ENCODE measurements around the gene SMIM45.
"Not testable (repeated sequence)": the region's sequence is repeated elsewhere in the genome, so short reads cannot be mapped to it uniquely, and the experiment has no call there.

Gene SMIM45

DNA sequence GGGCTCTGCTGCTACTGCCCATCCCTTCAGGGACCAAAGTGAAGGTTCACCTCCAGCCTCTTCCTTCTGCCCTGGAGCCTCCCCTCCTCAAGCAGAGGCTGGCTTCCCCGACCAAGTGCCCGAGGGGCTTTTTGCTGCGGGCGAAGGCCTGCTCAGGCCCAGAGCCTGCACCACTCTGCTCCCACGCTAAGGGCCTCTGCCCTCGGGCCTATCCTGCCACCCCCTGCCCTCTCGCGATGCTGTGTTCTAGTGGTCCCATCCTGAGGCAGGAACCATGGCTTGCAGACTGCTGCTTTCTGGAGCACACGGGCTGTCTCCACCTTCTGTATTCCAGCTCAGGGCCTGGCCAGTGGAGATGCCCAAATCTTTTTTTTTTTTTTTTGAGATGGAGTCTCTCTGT lies 16.4 kb upstream of the SMIM45 start:
- DNase-seq = no peak

DNA sequence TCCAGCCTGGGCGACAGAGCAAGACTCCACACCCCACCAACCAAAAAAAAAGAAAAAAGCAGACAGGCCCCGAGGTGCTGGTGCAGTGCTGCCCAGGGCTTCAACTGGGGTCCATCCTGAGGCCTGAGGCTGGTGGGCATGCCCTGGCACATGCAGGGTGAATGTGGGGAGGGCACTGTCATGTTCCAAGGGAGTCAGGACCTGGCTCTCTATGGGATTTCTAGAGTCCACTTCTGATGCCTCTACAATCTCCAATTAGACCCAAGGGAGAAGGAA lies 15.1 kb upstream of the SMIM45 start:
- no peak for DNase-seq

DNA sequence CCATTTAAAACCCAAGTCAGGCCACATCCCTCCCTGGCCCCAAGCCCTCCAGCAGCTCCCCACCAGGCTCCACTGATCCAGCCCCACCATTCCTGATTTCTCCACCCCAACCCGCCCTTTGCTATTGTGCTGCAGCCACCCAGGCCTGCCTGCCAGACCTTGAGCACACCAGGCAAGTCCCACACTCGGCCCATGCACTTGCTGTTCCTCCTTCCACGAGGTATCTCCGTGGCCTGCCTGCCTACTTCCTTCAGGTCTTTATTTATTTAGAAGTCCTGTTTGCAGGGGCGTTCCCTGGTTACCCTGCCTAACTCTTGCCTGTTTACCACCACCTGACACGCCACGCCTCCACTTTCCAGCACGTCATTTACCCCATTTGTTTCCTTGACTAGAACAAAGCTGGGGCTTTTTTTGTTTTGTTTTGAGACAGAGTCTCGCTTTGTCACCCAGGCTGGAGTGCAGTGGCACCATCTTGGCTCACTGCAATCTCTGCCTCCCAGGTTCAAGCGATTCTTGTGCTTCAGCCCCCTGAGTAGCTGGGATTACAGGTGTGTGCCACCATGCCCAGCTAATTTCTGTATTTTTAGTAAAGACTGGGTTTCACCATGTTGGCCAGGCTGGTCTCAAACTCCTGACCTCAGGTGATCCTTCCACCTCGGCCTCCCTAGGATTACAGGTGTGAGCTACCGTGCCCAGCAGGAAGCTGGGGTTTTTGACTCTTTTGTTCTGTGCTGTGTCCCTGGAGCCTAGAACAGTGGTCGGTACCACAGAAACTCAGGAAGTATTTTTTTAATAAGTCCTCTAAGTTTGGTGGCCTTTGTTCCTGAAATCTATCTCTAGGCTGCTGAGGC lies 11.7 kb upstream of the SMIM45 start:
- no peak for DNase-seq

DNA sequence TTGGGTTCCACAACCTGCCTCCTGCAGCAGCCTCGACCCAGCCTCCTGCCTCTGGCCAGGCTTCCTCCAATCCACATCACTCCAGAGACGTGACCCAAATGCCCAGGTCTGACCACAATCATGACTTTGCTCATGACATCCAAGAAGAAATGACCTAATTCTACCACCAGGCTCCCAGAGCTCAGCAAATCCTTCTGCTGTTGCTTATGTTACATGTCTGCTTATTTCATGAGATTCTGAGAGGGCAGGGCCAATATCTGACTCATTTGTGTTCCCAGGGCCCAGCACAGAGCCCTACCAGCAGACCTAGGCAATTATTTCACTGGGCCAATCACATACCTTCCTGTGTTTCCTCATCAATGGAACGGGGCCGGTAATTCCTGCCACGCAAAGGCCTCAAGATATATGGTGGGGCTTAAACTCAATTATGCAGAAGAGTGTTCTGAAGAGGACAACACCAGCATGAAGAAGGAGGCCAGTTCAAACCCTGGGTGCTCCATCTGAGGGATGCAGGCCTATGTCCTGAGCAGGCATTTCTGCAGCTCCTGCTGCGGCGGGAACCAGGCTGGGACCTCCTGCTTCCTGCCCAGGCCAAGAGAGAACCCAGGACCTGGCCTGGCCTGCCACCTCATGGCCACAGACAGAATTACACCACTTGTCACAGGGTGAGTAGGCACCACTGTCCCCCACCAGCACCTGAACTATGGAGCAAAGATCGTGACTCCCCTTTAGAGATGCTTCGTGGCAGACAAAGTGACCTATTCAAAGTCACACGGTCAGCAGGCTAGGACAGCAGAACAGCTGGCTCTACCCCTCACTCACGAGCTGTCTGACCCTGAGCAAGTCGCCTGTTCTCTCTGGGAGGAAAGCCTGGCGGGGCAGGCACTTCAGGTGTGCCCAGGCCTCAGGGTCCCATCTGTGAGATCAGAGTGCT lies 10.9 kb upstream of the SMIM45 start:
- DNase-seq = peak; percentile 28

DNA sequence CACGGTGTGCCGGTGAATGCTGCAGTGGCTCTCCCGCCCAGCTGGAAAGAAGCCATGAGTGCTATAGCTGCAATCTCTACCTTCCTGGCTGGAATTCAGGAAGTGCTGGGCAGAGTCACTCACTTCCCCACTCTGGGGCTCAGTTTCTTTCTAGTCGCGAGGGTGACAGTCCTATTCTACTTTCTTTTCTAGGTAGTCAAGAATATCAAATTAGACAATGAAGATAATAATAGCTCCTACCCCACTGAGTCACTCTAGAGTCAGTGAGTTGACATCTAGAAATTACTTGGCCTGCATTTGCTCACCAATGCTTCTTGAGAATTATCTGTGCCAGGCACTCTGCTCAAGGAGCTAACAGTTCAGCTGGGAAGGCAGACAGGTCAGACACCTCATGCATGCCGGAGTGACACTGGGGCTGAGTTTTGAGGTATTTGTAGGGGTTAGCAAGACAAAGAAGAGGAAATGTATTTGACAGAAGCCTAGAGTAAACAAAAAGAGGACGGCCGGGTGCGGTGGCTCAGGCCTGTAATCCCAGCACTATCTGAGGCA lies 8.2 kb upstream of the SMIM45 start:
- DNase-seq = no peak

DNA sequence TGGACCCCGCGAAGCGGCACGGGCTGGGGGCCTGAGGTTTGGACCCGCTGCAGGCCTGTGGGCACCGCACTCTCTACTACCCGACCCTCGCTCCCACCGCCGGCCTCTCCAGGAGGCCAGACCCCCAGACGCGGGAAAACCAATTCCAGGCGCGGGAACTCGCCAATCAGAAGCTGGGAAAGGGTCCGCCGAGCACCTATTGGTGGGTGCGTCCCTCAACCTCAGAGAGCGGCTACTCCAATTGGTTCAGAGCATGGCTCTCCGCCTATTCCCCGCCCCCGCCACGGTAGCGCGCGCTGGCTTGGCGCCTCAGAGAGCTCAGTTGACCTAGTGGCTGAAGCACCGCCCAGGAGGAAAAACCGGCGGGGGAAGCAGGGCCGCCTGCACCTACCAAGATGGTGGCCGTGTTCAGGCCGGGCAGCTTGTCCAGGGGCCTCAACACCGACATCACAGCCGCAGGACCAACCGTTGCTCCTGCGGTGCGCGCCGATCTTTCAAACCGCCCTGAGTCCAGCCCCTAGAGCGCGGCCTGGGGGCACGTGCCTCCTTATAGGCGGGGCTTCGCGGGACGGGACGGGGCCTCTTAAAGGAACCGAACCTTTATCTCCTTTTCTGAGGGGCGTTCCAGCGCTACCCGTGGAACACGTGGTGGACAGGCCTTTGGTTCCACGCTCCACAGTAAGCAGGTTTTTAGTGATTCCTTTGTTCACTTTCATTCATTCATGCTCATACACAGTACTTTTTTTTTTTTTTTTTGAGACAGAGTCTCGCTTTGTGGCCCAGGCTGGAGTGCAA lies 5.1 kb upstream of the SMIM45 start, which contains the start of gene CENPM:
Gene CENPM (minus strand): TSS at position 524 of the 795 bp plus-strand sequence. CDS start 76 bp downstream, at position 448.
- peak; percentile 80 for DNase-seq

DNA sequence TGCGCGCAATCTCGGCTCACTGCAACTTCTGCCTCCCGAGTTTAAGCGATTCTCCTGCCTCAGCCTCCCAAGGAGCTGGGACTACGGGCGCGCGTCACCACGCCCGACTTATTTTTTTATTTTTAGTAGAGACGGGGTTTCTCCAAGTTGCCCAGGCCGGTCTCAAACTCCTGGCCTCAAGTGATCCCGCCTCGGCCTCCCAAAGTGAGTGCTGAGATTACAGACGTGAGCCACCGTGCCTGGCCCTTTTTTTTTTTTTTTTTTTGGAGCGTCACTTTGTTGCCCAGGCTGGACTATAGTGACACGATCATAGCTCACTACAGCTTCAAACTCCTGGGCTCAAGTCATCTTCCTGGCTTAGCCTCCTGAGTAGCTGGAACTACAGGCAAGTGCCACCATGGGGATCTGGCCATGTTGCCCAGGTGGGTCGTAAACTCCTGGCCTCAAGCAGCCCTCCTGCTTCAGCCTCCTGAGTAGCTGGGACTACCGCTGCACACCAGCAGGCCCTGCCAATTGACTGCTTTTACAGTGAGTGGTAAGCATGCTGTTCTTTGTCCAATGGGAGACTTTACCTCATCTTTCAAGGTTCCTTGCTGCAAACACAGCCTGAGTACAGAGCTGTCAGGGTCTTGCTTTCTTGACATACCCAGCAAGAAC lies 4.4 kb upstream of the SMIM45 start:
- no peak for DNase-seq

DNA sequence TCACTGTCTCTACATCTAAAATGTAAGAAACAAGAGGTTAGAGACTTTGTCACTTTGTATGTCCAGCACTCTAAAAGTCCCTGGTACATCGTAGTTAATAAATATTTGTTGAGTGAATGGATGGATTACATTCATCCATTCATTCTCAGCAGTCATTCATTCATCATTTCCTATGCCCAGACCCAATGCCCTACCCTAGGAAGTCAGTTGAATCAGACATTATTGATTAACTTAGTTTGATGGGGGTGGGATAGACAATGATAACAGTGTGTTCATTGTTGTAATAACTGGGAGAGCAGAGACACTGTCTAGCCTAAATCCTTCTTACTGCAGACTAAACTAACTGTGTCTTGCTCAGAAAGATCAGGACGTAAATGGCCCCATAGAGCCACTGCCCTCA lies 3.8 kb upstream of the SMIM45 start:
- DNase-seq = no peak

DNA sequence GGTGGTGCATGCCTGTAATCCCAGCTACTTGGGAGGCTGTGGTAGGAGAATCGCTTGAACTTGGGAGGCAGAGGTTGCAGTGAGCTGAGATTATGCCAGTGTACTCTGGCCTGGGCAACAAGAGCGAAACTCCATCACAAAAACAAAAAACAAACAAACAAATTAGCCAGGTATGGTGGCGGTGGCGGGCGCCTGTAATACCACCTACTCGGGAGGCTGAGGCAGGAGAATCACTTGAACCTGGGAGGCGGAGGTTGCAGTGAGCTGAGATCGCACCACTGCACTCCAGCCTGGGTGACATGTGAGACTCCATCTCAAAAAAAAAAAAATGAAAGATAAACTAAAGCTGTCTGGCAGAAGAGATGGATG lies 3.0 kb upstream of the SMIM45 start:
- not testable (repeated sequence) for DNase-seq

DNA sequence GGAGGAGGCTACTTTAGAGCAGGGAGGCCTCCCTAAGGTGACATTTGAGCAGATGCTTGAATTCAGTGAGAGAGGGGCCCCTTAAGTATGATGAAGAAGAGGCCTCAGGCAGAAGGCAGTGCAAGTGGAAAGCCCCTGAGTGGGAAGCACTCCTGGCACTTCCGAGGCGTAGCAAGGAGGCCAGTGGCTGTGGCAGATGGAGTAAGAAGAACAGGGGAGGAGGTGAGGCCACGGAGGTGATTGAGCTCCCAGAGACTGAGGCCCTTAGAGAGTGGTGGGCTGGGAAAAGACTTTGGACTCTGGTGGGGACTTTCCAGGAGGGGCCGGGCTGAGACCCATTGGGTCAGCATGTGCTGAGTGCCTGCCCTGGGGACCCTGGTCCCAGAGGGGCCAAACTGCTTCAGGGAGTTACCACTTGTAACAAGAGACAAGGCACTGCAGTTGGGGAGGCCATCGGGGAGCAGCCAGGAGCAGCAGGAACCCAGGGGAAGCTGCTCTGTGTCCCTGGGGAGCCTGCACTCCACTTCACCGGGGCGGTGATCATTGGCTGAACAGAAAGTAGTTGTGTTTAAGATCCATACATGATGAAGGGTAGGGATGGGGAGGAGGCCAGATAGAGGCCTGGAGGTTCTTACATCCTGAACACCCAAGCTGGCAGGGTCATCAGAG lies 2.5 kb upstream of the SMIM45 start:
- DNase-seq = no peak

DNA sequence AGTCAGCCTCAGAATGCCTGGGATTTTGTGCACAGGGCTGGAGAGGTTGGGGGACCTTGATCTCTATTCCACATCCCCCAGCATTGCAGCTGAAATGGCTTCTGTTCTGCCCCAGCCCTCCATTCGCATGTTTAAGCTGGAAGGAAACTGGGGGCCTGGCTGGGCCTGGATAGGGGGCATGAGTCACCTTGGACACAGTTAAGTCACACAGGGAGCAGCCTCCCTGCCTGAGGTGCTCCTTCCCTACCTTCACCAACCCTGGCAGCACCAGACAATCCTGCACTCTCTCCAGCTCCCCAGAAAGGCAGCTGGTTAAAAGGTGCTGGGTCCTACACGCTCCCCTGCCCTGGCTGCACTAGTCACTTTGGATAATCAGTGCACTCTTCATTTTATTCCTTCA lies 763 bp downstream of the SMIM45 start:
- DNase-seq = no peak

DNA sequence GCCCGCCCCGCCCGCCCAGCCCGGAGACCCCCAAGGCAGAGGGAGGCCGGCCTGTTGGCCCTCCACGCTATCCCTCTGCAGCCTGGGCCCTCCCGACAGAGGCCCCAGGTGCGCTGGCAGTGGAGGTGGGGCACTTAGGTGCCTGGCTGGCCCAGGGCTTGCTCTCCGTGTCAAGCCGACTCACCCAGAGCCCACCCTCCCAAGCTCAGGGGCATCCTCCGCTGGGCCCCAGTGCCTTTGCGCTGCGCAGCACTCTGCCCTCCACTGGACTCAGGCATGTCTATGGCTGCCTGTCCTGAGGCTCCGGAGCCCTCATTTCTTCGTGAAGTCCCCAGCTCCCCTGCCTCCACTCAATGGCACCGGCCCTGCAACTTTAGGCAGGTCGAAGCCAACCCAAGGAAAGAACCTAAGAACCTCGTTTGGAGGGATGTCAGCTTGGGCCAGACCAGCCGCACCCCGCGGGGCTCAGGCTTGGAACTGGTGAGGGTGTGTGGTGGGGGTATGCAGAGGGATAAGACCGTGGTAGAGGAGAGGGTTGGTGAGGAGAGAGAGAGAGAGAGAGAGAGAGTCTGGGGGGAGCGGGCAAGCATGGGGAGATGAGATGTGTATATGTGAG lies 6.1 kb downstream of the SMIM45 start:
- DNase-seq = no peak

DNA sequence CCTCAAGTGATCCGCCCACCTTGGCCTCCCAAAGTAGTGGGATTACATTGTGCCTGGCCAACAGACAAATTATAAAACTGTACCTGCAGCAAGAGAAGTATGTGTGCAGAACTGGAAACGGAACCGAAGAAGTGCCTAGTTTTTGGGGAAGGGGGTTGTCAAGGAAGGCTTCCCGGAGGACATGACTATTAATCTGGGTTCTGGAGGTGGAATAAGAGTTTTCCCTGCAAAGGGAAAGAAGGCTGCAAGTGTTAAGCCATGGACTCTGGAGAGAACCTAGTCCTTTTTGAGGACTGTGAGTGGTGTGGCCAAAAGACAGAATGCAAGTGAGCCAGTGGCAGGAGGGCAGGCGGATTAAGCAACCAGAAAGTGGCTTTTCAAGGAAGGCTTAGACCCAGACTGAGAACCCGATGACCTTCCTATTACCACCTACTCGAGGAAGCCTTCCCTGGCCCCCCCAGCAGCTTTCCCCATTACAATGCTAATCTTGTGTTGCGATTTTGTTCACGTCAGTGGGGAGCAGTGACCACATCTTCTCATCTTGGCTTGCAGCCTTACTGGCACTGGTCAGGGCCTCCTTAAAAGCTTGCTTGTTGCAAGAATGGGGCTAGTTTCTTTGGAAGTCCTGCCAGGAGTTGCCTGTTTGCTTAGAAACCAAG lies 11.6 kb downstream of the SMIM45 start:
- DNase-seq = no peak

DNA sequence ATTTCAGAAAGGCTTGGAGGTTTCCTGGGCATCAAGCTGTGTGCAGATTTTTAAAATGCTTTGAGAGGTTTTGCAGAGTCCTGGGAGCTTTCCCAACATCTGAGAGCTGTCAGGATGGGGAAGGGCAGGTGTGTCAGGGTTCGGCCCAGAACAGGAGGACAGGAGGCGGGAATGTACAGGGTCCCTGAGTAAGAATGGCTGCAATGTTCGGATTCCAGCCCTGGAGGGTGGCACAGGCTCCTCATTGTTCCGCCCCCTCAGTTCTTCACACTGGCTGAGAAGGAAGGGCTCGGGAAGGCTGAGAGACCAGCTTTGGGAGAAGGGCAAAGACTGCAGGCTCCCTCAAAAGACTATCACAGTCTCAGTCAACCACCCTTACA lies 12.2 kb downstream of the SMIM45 start:
- no peak for DNase-seq

DNA sequence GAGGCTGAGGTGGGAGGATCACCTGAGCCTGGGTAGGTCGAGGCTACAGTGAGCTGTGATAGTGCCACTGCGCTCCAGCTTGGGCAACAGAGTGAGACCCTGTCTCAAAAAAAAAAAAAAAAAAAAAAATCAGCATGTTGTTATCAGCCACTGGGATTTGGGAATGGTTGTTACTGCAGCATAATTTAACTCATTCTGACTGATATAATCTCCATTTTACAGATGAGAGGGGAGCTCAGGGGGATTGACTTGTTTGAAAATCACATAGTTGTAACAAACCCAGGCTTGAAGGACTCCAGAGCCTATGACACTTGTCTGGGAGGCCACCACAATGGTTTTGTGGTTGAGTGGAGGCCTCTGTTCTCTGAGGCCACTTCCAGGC lies 14.3 kb downstream of the SMIM45 start:
- no peak for DNase-seq

DNA sequence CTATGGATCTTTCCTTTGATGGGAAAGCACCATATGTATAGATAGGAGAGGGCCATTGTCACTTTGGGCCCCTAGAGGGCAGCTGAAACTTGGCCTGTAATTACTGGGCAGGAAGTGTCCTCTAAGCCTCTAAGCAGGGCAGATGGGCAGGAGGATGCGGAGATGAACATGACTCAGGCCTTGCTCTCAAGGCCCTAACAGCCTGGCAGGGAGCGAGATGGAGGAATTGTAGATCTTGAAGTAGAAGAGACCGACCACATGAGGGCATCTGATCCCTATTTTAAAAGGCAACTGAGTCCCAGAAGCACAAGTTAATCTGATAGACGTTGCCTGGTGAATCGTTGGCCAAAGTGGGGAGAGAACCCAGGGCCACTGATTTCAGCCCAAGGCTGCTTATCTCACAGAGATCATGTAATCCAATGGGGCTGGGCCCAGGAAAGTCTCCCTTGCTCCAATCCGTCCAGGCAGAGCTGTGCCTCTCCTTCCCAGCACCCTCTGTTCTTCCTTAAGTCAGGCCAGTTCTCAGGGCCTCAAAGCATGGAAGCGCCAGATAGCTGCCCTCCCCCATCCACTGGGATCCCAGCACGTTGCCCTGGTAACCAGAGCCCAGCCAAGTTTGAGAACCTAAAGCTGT lies 14.8 kb downstream of the SMIM45 start:
- peak; percentile 47 for DNase-seq

DNA sequence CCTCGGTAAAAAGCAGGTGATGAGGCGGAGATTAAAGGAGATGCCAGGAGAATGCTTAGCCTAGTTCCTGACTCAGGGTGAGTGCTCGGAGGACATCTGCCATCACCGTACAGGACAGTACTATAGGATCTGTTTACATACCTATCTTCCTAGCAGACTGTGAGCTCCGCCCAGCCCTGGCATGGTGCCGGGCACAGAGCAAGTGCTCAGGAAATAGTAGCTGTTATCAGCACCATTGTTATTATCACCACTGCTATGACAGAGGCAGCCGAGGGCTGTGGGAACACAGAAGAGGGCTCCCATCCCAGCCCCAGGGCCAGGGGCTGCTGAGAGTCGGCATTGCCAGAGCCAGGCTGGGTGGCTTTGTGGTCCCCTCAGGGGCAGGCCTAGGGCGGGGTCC lies 16.7 kb downstream of the SMIM45 start:
- DNase-seq = peak; percentile 6

DNA sequence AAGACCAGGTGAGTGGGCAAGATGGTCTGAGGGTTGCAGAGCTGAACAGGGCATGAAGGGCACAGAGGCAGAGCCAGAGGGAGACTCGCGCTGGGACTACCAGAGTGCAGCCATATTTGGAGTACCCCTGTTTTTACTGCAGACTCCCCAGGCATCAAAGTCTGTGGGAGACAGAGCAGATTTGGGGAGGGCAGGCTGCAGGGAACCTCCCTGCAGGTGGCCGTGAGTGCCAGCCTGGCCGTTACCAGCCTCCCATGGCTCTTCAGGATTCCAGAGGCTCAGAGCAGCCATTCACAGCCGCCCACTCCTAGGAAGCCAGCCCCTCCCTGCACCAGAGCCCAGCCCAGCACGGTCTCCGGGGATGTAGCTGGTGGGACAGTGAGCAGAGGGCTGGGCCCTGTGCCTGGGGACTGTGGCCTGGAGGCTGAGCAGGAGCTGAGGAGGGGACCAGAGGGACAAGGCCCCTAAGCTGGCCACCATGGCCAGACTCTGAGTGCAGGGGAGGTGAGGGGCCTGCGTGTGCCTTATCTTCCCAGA lies 17.2 kb downstream of the SMIM45 start, which contains the start of gene SEPTIN3:
Gene SEPTIN3 (plus strand): TSS at position 334 of the 537 bp plus-strand sequence. CDS start 2,050 bp downstream, outside the sequence.
- no peak for DNase-seq

DNA sequence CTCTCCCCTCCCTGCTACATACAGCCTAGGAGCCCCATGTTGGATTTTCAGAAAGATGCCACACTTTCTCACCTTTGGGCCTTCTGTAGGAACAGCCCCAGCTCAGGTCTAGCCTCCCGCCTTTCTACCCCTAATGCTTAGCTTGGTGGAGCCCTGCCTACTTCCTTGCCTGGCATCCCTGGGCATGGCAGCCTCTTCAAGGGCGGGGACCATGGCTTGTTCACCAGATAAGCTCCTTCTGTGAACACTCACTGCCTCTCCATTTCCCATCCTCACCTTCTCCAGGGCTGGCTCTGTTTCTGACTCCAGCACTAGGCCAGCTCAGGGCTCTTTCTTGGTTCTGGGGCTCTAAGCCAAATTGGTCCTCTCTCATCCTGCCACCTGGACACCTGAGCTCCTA lies 18.7 kb downstream of the SMIM45 start:
- DNase-seq = no peak

DNA sequence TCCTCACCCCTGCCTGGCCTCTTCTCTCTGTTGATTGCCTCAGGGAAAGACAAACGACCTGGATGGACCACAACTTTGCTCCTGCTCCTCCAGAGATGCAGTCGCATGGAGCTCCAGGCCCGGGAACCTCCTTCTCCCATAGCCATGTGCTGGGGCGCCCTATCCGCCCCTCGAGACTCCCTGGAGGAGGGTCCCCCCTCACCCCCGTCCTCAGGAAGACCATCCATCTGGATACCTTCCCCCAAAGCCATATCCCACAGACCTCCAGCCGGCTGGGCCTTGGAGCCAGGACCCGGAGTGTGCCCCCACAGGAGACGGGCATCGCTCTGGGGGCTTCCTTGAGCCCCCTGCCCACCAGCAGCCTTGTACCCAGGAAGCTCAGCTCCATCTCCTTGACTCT lies 19.5 kb downstream of the SMIM45 start:
- DNase-seq = no peak

All from NCI-H226 (cell line).